ENCODE data around the gene PLEKHA4.

DNA sequence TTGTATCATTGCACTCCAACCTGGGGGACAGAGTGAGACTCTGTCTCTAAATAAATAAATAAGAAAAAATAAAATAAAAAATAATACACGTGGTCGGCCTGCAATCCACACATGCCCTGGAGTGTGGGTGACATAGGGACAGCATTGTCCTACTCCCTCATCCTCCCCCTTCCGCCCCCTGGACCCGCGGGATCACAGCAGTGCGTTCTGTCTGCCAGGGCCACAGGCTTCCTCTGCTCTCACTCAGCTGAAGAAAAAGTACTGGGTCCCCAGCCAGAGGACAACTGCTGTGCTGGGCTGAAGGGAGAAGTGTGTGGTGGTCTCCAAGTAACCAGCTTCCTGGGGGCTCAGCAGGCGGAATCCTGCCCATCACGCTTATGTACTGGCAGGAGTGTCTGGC lies 63.9 kb downstream of the PLEKHA4 start:
- TF ChIP-seq POLR2AphosphoS5 (IDR thresholded peaks at IDR 0.05) (no peak), POLR2A (IDR thresholded peaks at IDR 0.05) (no peak)
